GM23248 (cell line): ENCODE data around the gene GSTM4. TPM values are rescaled to one million over a fixed set of nuclear protein-coding genes. Genes with fewer than 3 reads are reported as not detected.

Experiments
- DNase-seq: peaks from one replicate; pipeline ENCODE4 v3.0.0-alpha.2; 2015
- H2AFZ ChIP-seq: fragments of 200-600 bp; sonication (generic); 2 replicates; pipeline ENCODE4 v1.6.1; 2016; ENCODE audit warnings: antibody characterized with exemption
- H3F3A ChIP-seq: fragments of 200-600 bp; sonication (generic); 2 replicates; pipeline ENCODE4 v1.6.1; 2016; ENCODE audit warnings: mild to moderate bottlenecking, antibody characterized with exemption, mixed run types; ENCODE audit not compliant: insufficient read depth
- H3K27ac ChIP-seq: fragments of 200-600 bp; sonication (generic); 2 replicates; pipeline ENCODE4 v1.5.1; 2016; ENCODE audit warnings: mild to moderate bottlenecking
- H3K27me3 ChIP-seq: fragments of 200-600 bp; sonication (generic); replicated peaks from 2 replicates; pipeline ENCODE4 v1.6.1; 2016; ENCODE audit warnings: mild to moderate bottlenecking; ENCODE audit not compliant: insufficient read depth
- H3K36me3 ChIP-seq: fragments of 200-600 bp; sonication (generic); 2 replicates; pipeline ENCODE4 v1.6.1; 2016; ENCODE audit warnings: low read depth, mild to moderate bottlenecking
- H3K4me1 ChIP-seq: fragments of 200-600 bp; sonication (generic); 2 replicates; pipeline ENCODE4 v1.6.1; 2016; ENCODE audit warnings: mild to moderate bottlenecking; ENCODE audit not compliant: insufficient read depth
- H3K4me2 ChIP-seq: fragments of 200-600 bp; sonication (generic); one replicate; pipeline ENCODE4 v1.6.1; 2016; ENCODE audit warnings: mild to moderate bottlenecking; ENCODE audit not compliant: unreplicated experiment
- H3K4me3 ChIP-seq: fragments of 200-600 bp; sonication (generic); 2 replicates; pipeline ENCODE4 v1.5.1; 2016; ENCODE audit warnings: mild to moderate bottlenecking
- H3K79me2 ChIP-seq: fragments of 200-600 bp; sonication (generic); 2 replicates; pipeline ENCODE4 v1.6.1; 2016; ENCODE audit warnings: mild to moderate bottlenecking; ENCODE audit not compliant: insufficient read depth
- H3K9ac ChIP-seq: fragments of 200-600 bp; sonication (generic); 2 replicates; pipeline ENCODE4 v1.6.1; 2016; ENCODE audit warnings: mild to moderate bottlenecking
- H3K9me2 ChIP-seq: fragments of 200-600 bp; sonication (generic); 2 replicates; pipeline ENCODE4 v1.6.1; 2016; ENCODE audit warnings: mixed run types, mild to moderate bottlenecking, moderate library complexity; ENCODE audit not compliant: insufficient read depth
- H3K9me3 ChIP-seq: fragments of 200-600 bp; sonication (generic); one replicate; pipeline ENCODE4 v1.6.1; 2017; ENCODE audit warnings: low read depth
- H4K20me1 ChIP-seq: fragments of 200-600 bp; sonication (generic); 2 replicates; pipeline ENCODE4 v1.6.0; 2016; ENCODE audit not compliant: insufficient read depth
- EZH2 ChIP-seq: fragments of 200-600 bp; sonication (generic); IDR thresholded peaks from 2 replicates; pipeline ENCODE4 v1.6.1; 2018; ENCODE audit warnings: antibody characterized with exemption, mild to moderate bottlenecking; ENCODE audit not compliant: insufficient read depth, poor library complexity, severe bottlenecking
- EZH2phosphoT487 ChIP-seq: fragments of 200-600 bp; sonication (generic); IDR thresholded peaks from 2 replicates; pipeline ENCODE4 v1.6.1; 2018; ENCODE audit warnings: antibody characterized with exemption, moderate library complexity, mild to moderate bottlenecking, low read depth; ENCODE audit not compliant: insufficient read depth
- WGBS, 2 experiments: methylation state at CpG; one replicate each; pipeline ENCODE4 v1.1.6; 2015 to 2017; ENCODE audit warnings: low lambda C conversion rate in 2 of 2, low coverage in 1 of 2; ENCODE audit errors: missing lambda C conversion rate in 2 of 2; 5-methylcytosine and 5-hydroxymethylcytosine counted together
- in situ Hi-C: fragments of 300-500 bp; cut with MboI; formaldehyde crosslinking; loops from 2 replicates; pipeline ENCODE4 v1.15.0; 2020
- polyA plus RNA-seq: library from polyadenylated mRNA; unstranded; fragments of >200 nt; fragmentation: Nextera tagmentation; extraction: Ambion mirVana; gene quantifications from 2 replicates; pipeline ENCODE4 v1.2.1, GENCODE V29; 2016
- total RNA-seq: library from RNA; depleted of rRNA; stranded (reverse); fragments of >200 nt; shearing (Covaris generic); gene quantifications from 2 replicates; pipeline ENCODE4 v1.2.3, GENCODE V29; 2014

The GSTM4 gene
- total and polyA plus RNA-seq, 2 experiments from 2014 or later = 6.2 to 12.4 TPM

GRCh38 chr1:109639063-109639840 is 16.6 kb upstream of the GSTM4 start:
- WGBS, 2 experiments = 67 to 71% methylated on average over 8 to 9 of the region's 9 CpGs

GRCh38 chr1:109639841-109640184 is 16.1 kb upstream of the GSTM4 start:
- H3K9me3 ChIP-seq = no peaks in the 10 kb centered on the region
- no peak overlapping the region for H3K4me3 ChIP-seq
- no peaks in the 10 kb centered on the region for H3K79me2 ChIP-seq
- H3K9me2 ChIP-seq = no peaks in the 10 kb centered on the region
- no peaks in the 10 kb centered on the region for H3K36me3 ChIP-seq
- H3K4me2 ChIP-seq = no peak overlapping the region
- H3K27me3 ChIP-seq = no peaks in the 10 kb centered on the region
- no peak overlapping the region for H3K9ac ChIP-seq
- H3F3A ChIP-seq = peaks cover 13% of the 10 kb centered on the region
- peaks cover 13% of the 10 kb centered on the region for H3K4me1 ChIP-seq
- in situ Hi-C loops = loop anchor here (10.0 kb wide), 2 partner anchors 115 to 345 kb away; partner anchors contain the start of gene AHCYL1
- H4K20me1 ChIP-seq = no peaks in the 10 kb centered on the region
- H3K27ac ChIP-seq = no peak overlapping the region
- no peak overlapping the region for H2AFZ ChIP-seq
- no peak for TF ChIP-seq EZH2
- TF ChIP-seq EZH2phosphoT487 = no peak
- 42 to 48% methylated on average over 6 of the region's 6 CpGs for WGBS, 2 experiments
- no peak for DNase-seq

More at GRCh38 chr1:109639063-109639840, 16.6 kb upstream of the GSTM4 start:
- H3K4me3 ChIP-seq = no peak overlapping the region
- H3K9ac ChIP-seq = no peak overlapping the region
- peaks cover 13% of the 10 kb centered on the region for H3K4me1 ChIP-seq
- H3K79me2 ChIP-seq = no peaks in the 10 kb centered on the region
- no peaks in the 10 kb centered on the region for H3K27me3 ChIP-seq
- no peak overlapping the region for H2AFZ ChIP-seq
- H3K4me2 ChIP-seq = no peak overlapping the region
- TF ChIP-seq EZH2 = no peak
- no peak for TF ChIP-seq EZH2phosphoT487
- H3K9me2 ChIP-seq = no peaks in the 10 kb centered on the region
- H4K20me1 ChIP-seq = no peaks in the 10 kb centered on the region
- no peaks in the 10 kb centered on the region for H3K9me3 ChIP-seq
- no peaks in the 10 kb centered on the region for H3K36me3 ChIP-seq
- DNase-seq = no peak
- no peak overlapping the region for H3K27ac ChIP-seq
- H3F3A ChIP-seq = peaks cover 13% of the 10 kb centered on the region
- in situ Hi-C loops = no loop called here

GRCh38 chr1:109640285-109640865 is 15.5 kb upstream of the GSTM4 start:
- H2AFZ ChIP-seq = no peak overlapping the region
- H3K27ac ChIP-seq = no peak overlapping the region
- no peaks in the 10 kb centered on the region for H3K9me2 ChIP-seq
- in situ Hi-C loops = loop anchor here (10.0 kb wide), 2 partner anchors 114 to 344 kb away; partner anchors contain the start of gene AHCYL1
- no peak overlapping the region for H3K9ac ChIP-seq
- DNase-seq = peak; percentile 69
- H3K79me2 ChIP-seq = no peaks in the 10 kb centered on the region
- peaks cover 13% of the 10 kb centered on the region for H3K4me1 ChIP-seq
- TF ChIP-seq EZH2phosphoT487 = no peak
- TF ChIP-seq EZH2 = no peak
- H3K4me3 ChIP-seq = no peak overlapping the region
- H3K4me2 ChIP-seq = no peak overlapping the region
- H3K27me3 ChIP-seq = no peaks in the 10 kb centered on the region
- no peaks in the 10 kb centered on the region for H4K20me1 ChIP-seq
- H3K36me3 ChIP-seq = no peaks in the 10 kb centered on the region
- H3F3A ChIP-seq = peaks cover 9% of the 10 kb centered on the region
- H3K9me3 ChIP-seq = no peaks in the 10 kb centered on the region
- WGBS, 2 experiments = 28 to 30% methylated on average over 5 of the region's 5 CpGs

- Histone ChIP-seq H3K27me3 (no peaks in the 10 kb centered on the region), H3K4me1 (peaks cover 6% of the 10 kb centered on the region), H3K36me3 (no peaks in the 10 kb centered on the region), H3K4me2 (no peak overlapping the region), H3K27ac (no peak overlapping the region), H3K79me2 (no peaks in the 10 kb centered on the region), H3K9me3 (no peaks in the 10 kb centered on the region), H2AFZ (no peak overlapping the region), H3K9ac (no peak overlapping the region), H3F3A (peaks cover under 1% of the 10 kb centered on the region; the same call in 1 of the 2 replicates), H3K9me2 (no peaks in the 10 kb centered on the region), H4K20me1 (no peaks in the 10 kb centered on the region), H3K4me3 (no peak overlapping the region)
- 41 to 49% methylated on average over 2 of the region's 2 CpGs for WGBS, 2 experiments
- no peak for TF ChIP-seq EZH2phosphoT487
- TF ChIP-seq EZH2 = no peak
- no peak for DNase-seq
- in situ Hi-C loops = loop anchor here (10.0 kb wide), 2 partner anchors 114 to 344 kb away; partner anchors contain the start of gene AHCYL1
These were observed 14.7 kb upstream of the GSTM4 start for GRCh38 chr1:109641078-109641740.
